WTC11 (cell line): ENCODE data around the gene DPP9. TPM values are rescaled to one million over a fixed set of nuclear protein-coding genes. Genes with fewer than 3 reads are reported as not detected.

Source experiments
- ATAC-seq: fragments of 200-7000 bp; cut with Tn5 transposase; 2 replicates; pipeline ENCODE4 v1.10.0; 2021; ENCODE audit warnings: mild to moderate bottlenecking, moderate library complexity
- CTCF ChIA-PET: fragments of 300-600 bp; sonication (Branson Sonifier 250); formaldehyde crosslinking; loops from one replicate; lab custom pipeline; 2021; ENCODE audit warnings: antibody characterized with exemption; lab: Charles Lee
- POLR2A ChIA-PET: fragments of 350-600 bp; sonication (Branson Sonifier 250); formaldehyde crosslinking; loops from one replicate; lab custom pipeline; 2021; ENCODE audit warnings: antibody characterized with exemption; lab: Charles Lee
- DNase-seq: peaks from one replicate; pipeline ENCODE4 v3.0.0; 2021; ENCODE audit warnings: low spot score
- H3K27ac Mint-ChIP-seq: 2 replicates; pipeline ENCODE4 v1.8.0; 2021; ENCODE audit warnings: mixed read lengths
- H3K27me3 Mint-ChIP-seq: 2 replicates; pipeline ENCODE4 v1.8.0; 2021; ENCODE audit warnings: low read depth, mild to moderate bottlenecking, moderate library complexity, mixed read lengths
- H3K36me3 Mint-ChIP-seq: 2 replicates; pipeline ENCODE4 v1.8.0; 2021; ENCODE audit warnings: mixed read lengths
- H3K4me1 Mint-ChIP-seq: 2 replicates; pipeline ENCODE4 v1.8.0; 2022; ENCODE audit warnings: mixed read lengths
- H3K4me3 Mint-ChIP-seq: 2 replicates; pipeline ENCODE4 v1.8.0; 2021; ENCODE audit warnings: mild to moderate bottlenecking, moderate library complexity, mixed read lengths
- H3K9me3 Mint-ChIP-seq: 2 replicates; pipeline ENCODE4 v1.8.0; 2021; ENCODE audit warnings: mixed read lengths
- AFF4 ChIP-seq: sonication (generic); formaldehyde crosslinking; IDR thresholded peaks from 2 replicates; pipeline ENCODE4 v1.8.1; 2023; ENCODE audit warnings: mild to moderate bottlenecking, missing genetic modification reagents, borderline replicate concordance
- ARID4B ChIP-seq: sonication (generic); formaldehyde crosslinking; IDR thresholded peaks from 2 replicates; pipeline ENCODE4 v1.8.0; 2023; ENCODE audit warnings: missing genetic modification reagents, mild to moderate bottlenecking, borderline replicate concordance
- ATF3 ChIP-seq: sonication (generic); formaldehyde crosslinking; conservative IDR thresholded peaks from 2 replicates; pipeline ENCODE4 v1.8.1; 2022; ENCODE audit warnings: mild to moderate bottlenecking, missing genetic modification reagents
- ATF6 ChIP-seq: sonication (generic); formaldehyde crosslinking; IDR thresholded peaks from 2 replicates; pipeline ENCODE4 v1.8.1; 2023; ENCODE audit warnings: mild to moderate bottlenecking, missing genetic modification reagents
- CDX4 ChIP-seq: fragments of 250-450 bp; sonication (Bioruptor Pico); IDR thresholded peaks from 2 replicates; pipeline ENCODE4 v1.9.0; 2021; ENCODE audit warnings: moderate library complexity, mild to moderate bottlenecking, inconsistent platforms, borderline replicate concordance
- CREB1 ChIP-seq: sonication (generic); formaldehyde crosslinking; IDR thresholded peaks from 2 replicates; pipeline ENCODE4 v1.8.0; 2023; ENCODE audit warnings: mild to moderate bottlenecking, missing genetic modification reagents
- FOXK1 ChIP-seq: sonication (generic); formaldehyde crosslinking; IDR thresholded peaks from 2 replicates; pipeline ENCODE4 v1.8.0; 2022; ENCODE audit warnings: mild to moderate bottlenecking, moderate library complexity, missing genetic modification reagents
- GTF2I ChIP-seq: fragments of 250-450 bp; sonication (Bioruptor Pico); conservative IDR thresholded peaks from 2 replicates; pipeline ENCODE4 v1.4.0; 2021; ENCODE audit warnings: mild to moderate bottlenecking
- KAT7 ChIP-seq: sonication (generic); formaldehyde crosslinking; IDR thresholded peaks from 2 replicates; pipeline ENCODE4 v1.8.1; 2023; ENCODE audit warnings: missing genetic modification reagents, mild to moderate bottlenecking, borderline replicate concordance
- RORB ChIP-seq: fragments of 250-450 bp; sonication (Bioruptor Pico); IDR thresholded peaks from 2 replicates; pipeline ENCODE4 v1.9.0; 2021; ENCODE audit warnings: mild to moderate bottlenecking
- TCF7 ChIP-seq: sonication (generic); formaldehyde crosslinking; IDR thresholded peaks from 2 replicates; pipeline ENCODE4 v1.8.0; 2022; ENCODE audit warnings: mild to moderate bottlenecking, low read depth, missing genetic modification reagents, moderate library complexity
- ZBTB21 ChIP-seq: sonication (generic); formaldehyde crosslinking; IDR thresholded peaks from 2 replicates; pipeline ENCODE4 v1.8.1; 2023; ENCODE audit warnings: mild to moderate bottlenecking, missing genetic modification reagents, borderline replicate concordance
- ZMAT4 ChIP-seq: fragments of 250-450 bp; sonication (Bioruptor Pico); IDR thresholded peaks from 2 replicates; pipeline ENCODE4 v1.9.0; 2021; ENCODE audit warnings: mild to moderate bottlenecking
- ZNF121 ChIP-seq: sonication (generic); formaldehyde crosslinking; IDR thresholded peaks from 2 replicates; pipeline ENCODE4 v1.8.0; 2023; ENCODE audit warnings: missing genetic modification reagents
- ZNF138 ChIP-seq: sonication (generic); formaldehyde crosslinking; conservative IDR thresholded peaks from 2 replicates; pipeline ENCODE4 v1.8.1; 2022; ENCODE audit warnings: mild to moderate bottlenecking, moderate library complexity, missing genetic modification reagents
- ZNF425 ChIP-seq: fragments of 250-450 bp; sonication (Bioruptor Pico); conservative IDR thresholded peaks from 2 replicates; pipeline ENCODE4 v1.9.0; 2021; ENCODE audit warnings: mild to moderate bottlenecking
- ZNF532 ChIP-seq: fragments of 250-450 bp; sonication (Bioruptor Pico); IDR thresholded peaks from 2 replicates; pipeline ENCODE4 v1.9.0; 2021; ENCODE audit warnings: mild to moderate bottlenecking, borderline replicate concordance
- total RNA-seq: library from RNA; stranded (reverse); gene quantifications from 3 replicates; pipeline ENCODE4 v1.2.3, GENCODE V29; 2021

The DPP9 gene
- total RNA-seq, 1 experiment from 2014 or later, result 52.9 TPM

- TF ChIP-seq ZNF532 (CRISPR knock-in tag) (no peak), ZNF121 (CRISPR knock-in tag) (no peak), ZMAT4 (CRISPR knock-in tag) (no peak), ZNF138 (CRISPR knock-in tag) (no peak), KAT7 (no peak), FOXK1 (no peak), CDX4 (CRISPR knock-in tag) (no peak), RORB (CRISPR knock-in tag) (no peak), AFF4 (CRISPR knock-in tag) (no peak), TCF7 (CRISPR knock-in tag) (no peak)
Observed at GRCh38 chr19:4711211-4711610, 12.4 kb downstream of the DPP9 start (continued).

GRCh38 chr19:4710281-4710600 lies 13.4 kb downstream of the DPP9 start:
- H3K27ac Mint-ChIP-seq, result no peak overlapping the region
- H3K4me3 Mint-ChIP-seq, result no peak overlapping the region
- ChIA-PET CTCF (no interaction called here), POLR2A (interaction anchor here (0.6 kb wide), 1 partner anchor 210 kb away, joined by 4 read pairs; no protein-coding TSS in a partner anchor)
- no peak for ATAC-seq
- no peaks in the 10 kb centered on the region for H3K4me1 Mint-ChIP-seq
- no peaks in the 10 kb centered on the region for H3K27me3 Mint-ChIP-seq
- DNase-seq, result no peak
- H3K9me3 Mint-ChIP-seq, result no peaks in the 10 kb centered on the region
- H3K36me3 Mint-ChIP-seq, result peaks cover 32% of the 10 kb centered on the region
- TF ChIP-seq CREB1 (CRISPR knock-in tag) (no peak), ZNF425 (CRISPR knock-in tag) (no peak), ARID4B (CRISPR knock-in tag) (no peak), ZBTB21 (CRISPR knock-in tag) (no peak), RORB (CRISPR knock-in tag) (no peak), ATF6 (CRISPR knock-in tag) (no peak), GTF2I (no peak), ATF3 (no peak)
